ENCODE measurements around the gene DCAF12. TPM values are rescaled to one million over a fixed set of nuclear protein-coding genes. Genes with fewer than 3 reads are reported as not detected.
A peak's percentile ranks its signal among the peaks of the same experiment; 100 is the strongest.

Gene DCAF12
- total and polyA plus RNA-seq, 2 of the 13 experiments (the other 11 are each of a cell fraction or from before 2014, with no cell fraction given): 26.8 to 37.4 TPM

GRCh38 chr9:34059954-34060353 is 66.5 kb downstream of the DCAF12 start:
- Histone ChIP-seq H3K4me2 (ENCODE audit: low read depth, low read length) (no peak overlapping the region), H3K9me3 (ENCODE audit: low read length) (no peaks in the 10 kb centered on the region), H3K9ac (ENCODE audit: insufficient read depth, low read depth, low read length) (no peak overlapping the region), H3K79me2 (ENCODE audit: insufficient read depth, low read length) (no peaks in the 10 kb centered on the region), H3K4me1 (ENCODE audit: insufficient read depth, low read length) (peaks cover 9% of the 10 kb centered on the region; the same call in 1 of the 2 replicates), H2AFZ (ENCODE audit: low read length) (no peak overlapping the region), H4K20me1 (ENCODE audit: insufficient read depth, low read length) (no peaks in the 10 kb centered on the region), H3K27ac (ENCODE audit: extremely low read length, insufficient read depth, low read length) (no peak overlapping the region), H3K4me3 (replicated peaks in 1 of 3; ENCODE audit: insufficient read depth in 1 of 3, low read depth in 2 of 3, low read length in 3 of 3) (no peak overlapping the region), H3K27me3 (ENCODE audit: control insufficient read depth in 1 of 2, insufficient read depth in 2 of 2, low read length in 2 of 2) (no peaks in the 10 kb centered on the region), H3K36me3 (replicated peaks in 1 of 2; ENCODE audit: control insufficient read depth in 1 of 2, insufficient read depth in 2 of 2, low read length in 2 of 2) (no peaks in the 10 kb centered on the region)
- intact Hi-C loops (cut with micrococcal nuclease; ENCODE audit: unreplicated experiment): no loop called here
- FAIRE-seq (no peak), DNase-seq (ENCODE audit: low spot score) (no peak), ATAC-seq (no peak)
- CTCF ChIA-PET (ENCODE audit: low intra/inter-chr PET ratio, low total read pairs): no interaction called here
- 57% methylated on average over 3 of the region's 3 CpGs for WGBS (ENCODE audit: low lambda C conversion rate)
- no peak for TF ChIP-seq HMGA1 (CRISPR knock-in tag; conservative IDR thresholded peaks at IDR 0.05)
- TF ChIP-seq MED8 (CRISPR knock-in tag; IDR thresholded peaks at IDR 0.05; ENCODE audit: insufficient replicate concordance): no peak
- no peak for TF ChIP-seq ZNF761 (CRISPR knock-in tag; conservative IDR thresholded peaks at IDR 0.05)
- TF ChIP-seq YEATS4 (CRISPR knock-in tag; IDR thresholded peaks at IDR 0.05; ENCODE audit: borderline replicate concordance): no peak
- TF ChIP-seq ZNF839 (CRISPR knock-in tag; IDR thresholded peaks at IDR 0.05; ENCODE audit: borderline replicate concordance): no peak
- TF ChIP-seq SAFB2 (CRISPR knock-in tag; IDR thresholded peaks at IDR 0.05; ENCODE audit: borderline replicate concordance, low read depth): no peak
- TF ChIP-seq ZNF121 (CRISPR knock-in tag; IDR thresholded peaks at IDR 0.05): peak; percentile 70
- POLR2A ChIA-PET: interaction anchor here (0.9 to 2.1 kb wide), 2 partner anchors 11 to 13 kb away, joined by 3 to 6 read pairs; partner anchors contain the start of gene UBAP2
- in situ Hi-C loops (cut with HindIII; ENCODE audit: extremely low pct_ligation_motif_present, low pct_unique_long_range_greater_than_20kb): no loop called here
- BruUV-seq (replicated peaks): no TSS peak

DNA sequence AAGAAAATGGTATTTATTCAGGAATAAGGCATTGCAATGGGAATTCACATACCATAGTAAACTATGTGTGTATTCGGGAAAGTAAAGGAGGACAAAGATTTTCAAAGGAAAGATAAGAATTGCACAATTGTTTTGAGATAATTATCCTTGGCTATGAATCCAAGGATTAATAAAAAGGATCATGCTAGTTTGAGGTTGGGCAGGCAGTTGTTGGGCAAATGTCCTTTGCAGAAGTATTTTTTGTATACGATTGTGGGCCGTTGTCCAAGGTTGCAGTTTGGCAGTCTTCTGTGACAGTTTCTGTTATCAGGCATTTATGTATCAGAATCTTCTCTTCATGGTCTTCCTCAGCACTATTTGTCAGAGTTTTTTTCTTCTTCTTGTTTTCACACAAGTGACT is 67.2 kb downstream of the DCAF12 start:
- FAIRE-seq: peak; percentile 18
- peak overlapping the region; percentile 4 for H3K4me2 ChIP-seq (ENCODE audit: low read depth, low read length)
- in situ Hi-C loops (cut with HindIII; ENCODE audit: extremely low pct_ligation_motif_present, low pct_unique_long_range_greater_than_20kb): no loop called here

More for the DNA sequence above, 67.2 kb downstream of the DCAF12 start:
- BruUV-seq (replicated peaks): no TSS peak
- TF ChIP-seq AGO1 (IDR thresholded peaks at IDR 0.05; ENCODE audit: low read depth, low read length, poor library complexity, severe bottlenecking): no peak
- no peak for TF ChIP-seq E2F2 (CRISPR knock-in tag; IDR thresholded peaks at IDR 0.05; ENCODE audit: borderline replicate concordance)
- TF ChIP-seq SOX13 (IDR thresholded peaks at IDR 0.05): no peak
- TF ChIP-seq SOX13 (CRISPR knock-in tag; conservative IDR thresholded peaks at IDR 0.05 in 1 of 2, IDR thresholded peaks at IDR 0.05 in 1 of 2): no peak
- no peak overlapping the region for H2AFZ ChIP-seq (ENCODE audit: low read length)
- POLR2A ChIA-PET: interaction anchor here (0.9 to 2.1 kb wide), 2 partner anchors 11 to 14 kb away, joined by 3 to 6 read pairs; partner anchors contain the start of gene UBAP2
- ATAC-seq: no peak
- H3K36me3 ChIP-seq (replicated peaks in 1 of 2; ENCODE audit: control insufficient read depth in 1 of 2, insufficient read depth in 2 of 2, low read length in 2 of 2): no peaks in the 10 kb centered on the region
- H3K27ac ChIP-seq (ENCODE audit: extremely low read length, insufficient read depth, low read length): no peak overlapping the region
- no peaks in the 10 kb centered on the region for H3K27me3 ChIP-seq (ENCODE audit: control insufficient read depth in 1 of 2, insufficient read depth in 2 of 2, low read length in 2 of 2)
- no peaks in the 10 kb centered on the region for H3K9me3 ChIP-seq (ENCODE audit: low read length)
- H3K4me3 ChIP-seq (replicated peaks in 1 of 3; ENCODE audit: insufficient read depth in 1 of 3, low read depth in 2 of 3, low read length in 3 of 3): no peak overlapping the region
- H4K20me1 ChIP-seq (ENCODE audit: insufficient read depth, low read length): no peaks in the 10 kb centered on the region
- 8% methylated on average over 3 of the region's 3 CpGs for WGBS (ENCODE audit: low lambda C conversion rate)
- no peaks in the 10 kb centered on the region for H3K79me2 ChIP-seq (ENCODE audit: insufficient read depth, low read length)
- DNase-seq (ENCODE audit: low spot score): no peak
- H3K9ac ChIP-seq (ENCODE audit: insufficient read depth, low read depth, low read length): no peak overlapping the region
- H3K4me1 ChIP-seq (ENCODE audit: insufficient read depth, low read length): peaks cover 9% of the 10 kb centered on the region; the same call in 1 of the 2 replicates
- CTCF ChIA-PET (ENCODE audit: low intra/inter-chr PET ratio, low total read pairs): no interaction called here
- intact Hi-C loops (cut with micrococcal nuclease; ENCODE audit: unreplicated experiment): no loop called here
